Parathyroid adenoma (tissue), 2 donors: ENCODE measurements around the gene TDRD12.
"Not testable (repeated sequence)": the region's sequence is repeated elsewhere in the genome, so short reads cannot be mapped to it uniquely, and the experiment has no call there.

Source experiments
- H2AFZ ChIP-seq: fragments of 300-600 bp; sonication (generic); one replicate; pipeline ENCODE4 v1.7.0; 2017; ENCODE audit warnings: antibody characterized with exemption, mild to moderate bottlenecking
- H3K27ac ChIP-seq: fragments of 300-600 bp; sonication (generic); one replicate; pipeline ENCODE4 v1.7.0; 2017
- H3K27me3 ChIP-seq: fragments of 300-600 bp; sonication (generic); one replicate; pipeline ENCODE4 v1.7.0; 2017; ENCODE audit warnings: low read length; ENCODE audit not compliant: control insufficient read depth, insufficient read depth
- H3K36me3 ChIP-seq: fragments of 300-600 bp; sonication (generic); one replicate; pipeline ENCODE4 v1.7.0; 2017; ENCODE audit warnings: low read length; ENCODE audit not compliant: control insufficient read depth, insufficient read depth
- H3K4me1 ChIP-seq: fragments of 300-600 bp; sonication (generic); one replicate; pipeline ENCODE4 v1.7.0; 2017; ENCODE audit warnings: control low read depth
- H3K4me2 ChIP-seq: fragments of 300-600 bp; sonication (generic); one replicate; pipeline ENCODE4 v1.7.0; 2017; ENCODE audit warnings: low read length
- H3K4me3 ChIP-seq: fragments of 300-600 bp; sonication (generic); one replicate; pipeline ENCODE4 v1.7.0; 2017; ENCODE audit warnings: low read depth, low read length
- H3K79me2 ChIP-seq: fragments of 300-600 bp; sonication (generic); one replicate; pipeline ENCODE4 v1.7.0; 2017; ENCODE audit warnings: control low read depth
- H3K9ac ChIP-seq: fragments of 300-600 bp; sonication (generic); one replicate; pipeline ENCODE4 v1.7.0; 2017; ENCODE audit warnings: mild to moderate bottlenecking
- H3K9me3 ChIP-seq: fragments of 300-600 bp; sonication (generic); one replicate; pipeline ENCODE4 v1.7.0; 2017; ENCODE audit warnings: low read length; ENCODE audit not compliant: control insufficient read depth
- CTCF ChIP-seq: fragments of 300-600 bp; sonication (generic); IDR thresholded peaks from one replicate; pipeline ENCODE4 v1.7.0; 2017; ENCODE audit warnings: antibody characterized with exemption, mild to moderate bottlenecking
- donor health status: primary hyperparathyroidism.

The TDRD12 gene

GRCh38 chr19:32757189-32757588 is 37.6 kb downstream of the TDRD12 start:
- H3K27me3 ChIP-seq = no peaks in the 10 kb centered on the region
- H3K9ac ChIP-seq = no peak overlapping the region
- no peak overlapping the region for H3K4me3 ChIP-seq
- no peaks in the 10 kb centered on the region for H3K36me3 ChIP-seq
- no peaks in the 10 kb centered on the region for H3K79me2 ChIP-seq
- H3K4me1 ChIP-seq = no peaks in the 10 kb centered on the region
- H3K9me3 ChIP-seq = no peaks in the 10 kb centered on the region
- TF ChIP-seq CTCF = no peak
- H2AFZ ChIP-seq = no peak overlapping the region
- H3K27ac ChIP-seq = no peak overlapping the region
- no peak overlapping the region for H3K4me2 ChIP-seq

GRCh38 chr19:32765365-32765764 is 45.8 kb downstream of the TDRD12 start:
- H3K9ac ChIP-seq, H3K4me1 ChIP-seq, H3K4me3 ChIP-seq, H3K9me3 ChIP-seq, H3K36me3 ChIP-seq, H3K27ac ChIP-seq, H3K4me2 ChIP-seq, H2AFZ ChIP-seq, H3K27me3 ChIP-seq, H3K79me2 ChIP-seq: not testable (repeated sequence)

GRCh38 chr19:32767951-32768679 is 48.5 kb downstream of the TDRD12 start:
- Histone ChIP-seq H3K79me2 (no peaks in the 10 kb centered on the region), H3K27ac (no peak overlapping the region), H3K27me3 (no peaks in the 10 kb centered on the region), H3K36me3 (peaks cover 3% of the 10 kb centered on the region), H3K4me3 (no peak overlapping the region), H2AFZ (no peak overlapping the region), H3K9ac (no peak overlapping the region), H3K9me3 (no peaks in the 10 kb centered on the region), H3K4me2 (no peak overlapping the region), H3K4me1 (no peaks in the 10 kb centered on the region)
- TF ChIP-seq CTCF = no peak

- no peaks in the 10 kb centered on the region for H3K79me2 ChIP-seq
- H3K4me1 ChIP-seq = no peaks in the 10 kb centered on the region
- peaks cover 3% of the 10 kb centered on the region for H3K36me3 ChIP-seq
- H3K27ac ChIP-seq = no peak overlapping the region
- H3K4me3 ChIP-seq = no peak overlapping the region
- no peak overlapping the region for H2AFZ ChIP-seq
- TF ChIP-seq CTCF = no peak
- no peak overlapping the region for H3K9ac ChIP-seq
- H3K4me2 ChIP-seq = no peak overlapping the region
- H3K27me3 ChIP-seq = no peaks in the 10 kb centered on the region
- no peaks in the 10 kb centered on the region for H3K9me3 ChIP-seq
Measured at GRCh38 chr19:32771596-32771995, 52.0 kb downstream of the TDRD12 start.

- Histone ChIP-seq H3K4me3 (no peak overlapping the region), H3K27me3 (no peaks in the 10 kb centered on the region), H3K79me2 (no peaks in the 10 kb centered on the region), H3K36me3 (peaks cover 3% of the 10 kb centered on the region), H3K4me2 (no peak overlapping the region), H3K27ac (no peak overlapping the region), H2AFZ (no peak overlapping the region), H3K4me1 (no peaks in the 10 kb centered on the region), H3K9me3 (no peaks in the 10 kb centered on the region), H3K9ac (no peak overlapping the region)
- no peak for TF ChIP-seq CTCF
Measured at GRCh38 chr19:32773126-32773525, 53.6 kb downstream of the TDRD12 start.
